Brain pericyte (primary cell): ENCODE measurements around the gene SCAF1.

ENCODE experiments used
- DNase-seq: peaks from one replicate; pipeline ENCODE4 v3.0.0-alpha.2; 2012; ENCODE audit warnings: low read depth, low spot score

The SCAF1 gene

DNA sequence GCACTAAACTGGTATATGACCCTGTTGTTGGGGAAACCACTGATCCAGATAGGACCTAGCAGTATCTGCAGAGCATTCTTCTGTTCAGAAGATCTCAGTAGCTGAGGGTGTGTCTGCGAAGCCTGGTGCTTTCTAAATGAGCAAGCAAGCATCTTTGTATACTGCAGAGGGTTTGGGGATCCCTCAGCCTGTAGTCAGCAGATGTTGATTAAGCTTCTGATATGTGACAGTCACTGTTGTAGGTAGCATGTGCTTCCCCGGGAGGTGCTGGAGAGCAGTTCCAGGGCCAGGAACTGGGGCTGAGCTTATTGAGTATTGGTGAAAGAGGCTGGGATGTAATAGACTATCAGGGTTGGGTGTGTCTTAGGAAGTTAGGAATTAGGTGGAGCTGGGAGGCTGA lies 1.5 kb downstream of the SCAF1 start:
- no peak for DNase-seq

DNA sequence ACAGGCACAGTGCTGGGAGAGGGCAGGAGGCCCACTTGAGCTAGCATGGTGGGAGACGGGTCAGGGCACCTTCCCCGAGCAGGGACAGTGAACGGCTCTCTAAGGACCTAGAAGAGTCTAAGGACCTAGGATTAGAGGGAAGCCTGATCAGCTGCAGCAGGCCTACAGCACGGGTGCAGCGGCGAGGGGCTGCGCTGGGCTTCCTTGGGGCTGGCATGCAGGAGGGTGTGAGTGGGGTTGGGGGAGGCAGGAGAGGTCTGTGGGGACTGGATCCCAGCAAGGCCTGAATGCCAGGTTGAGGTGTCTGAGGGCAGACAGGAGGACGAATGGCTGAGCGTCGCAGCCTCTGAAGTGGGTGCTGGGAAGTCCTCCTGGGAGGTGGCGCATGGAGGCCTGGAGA lies 3.6 kb downstream of the SCAF1 start:
- no peak for DNase-seq

DNA sequence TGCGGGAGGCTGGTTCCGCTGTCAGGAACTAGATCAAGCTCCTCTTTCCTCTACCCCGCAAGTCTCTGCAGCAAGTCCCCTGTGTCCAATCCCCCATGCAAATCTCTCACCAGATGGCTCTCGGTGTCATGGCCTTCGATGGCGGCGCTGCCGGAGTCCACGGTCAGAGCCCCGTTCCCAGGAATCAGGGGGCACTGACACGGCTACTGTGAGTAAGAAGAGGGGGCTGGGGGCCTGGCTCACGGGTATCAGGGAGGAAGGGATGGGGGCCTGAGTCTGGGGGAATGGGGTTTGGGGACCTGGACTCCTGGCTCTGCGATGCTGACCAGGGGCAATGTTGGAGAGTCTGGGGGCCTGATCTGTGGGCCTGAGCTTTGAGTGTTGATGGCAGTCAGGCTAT lies 4.0 kb downstream of the SCAF1 start:
- DNase-seq = no peak

DNA sequence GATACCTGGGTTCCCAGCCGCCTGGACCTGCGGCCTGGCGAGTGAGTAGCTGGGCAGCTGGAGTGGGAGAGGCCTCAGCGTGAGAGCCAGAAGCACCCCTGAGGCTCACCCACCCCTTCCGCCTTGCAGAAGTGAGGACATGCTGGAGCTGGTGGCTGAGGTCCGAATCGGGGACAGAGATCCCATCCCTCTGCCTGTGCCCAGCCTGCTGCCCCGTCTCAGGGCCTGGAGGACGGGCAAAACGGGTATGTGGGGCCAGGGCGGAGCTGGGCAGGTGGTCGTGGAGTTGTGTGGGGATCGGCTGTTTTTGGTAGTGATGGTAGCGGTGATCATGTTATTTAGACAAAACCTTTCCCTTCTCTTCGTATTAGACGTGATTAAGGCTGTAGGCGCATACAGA lies 4.6 kb downstream of the SCAF1 start:
- no peak for DNase-seq

DNA sequence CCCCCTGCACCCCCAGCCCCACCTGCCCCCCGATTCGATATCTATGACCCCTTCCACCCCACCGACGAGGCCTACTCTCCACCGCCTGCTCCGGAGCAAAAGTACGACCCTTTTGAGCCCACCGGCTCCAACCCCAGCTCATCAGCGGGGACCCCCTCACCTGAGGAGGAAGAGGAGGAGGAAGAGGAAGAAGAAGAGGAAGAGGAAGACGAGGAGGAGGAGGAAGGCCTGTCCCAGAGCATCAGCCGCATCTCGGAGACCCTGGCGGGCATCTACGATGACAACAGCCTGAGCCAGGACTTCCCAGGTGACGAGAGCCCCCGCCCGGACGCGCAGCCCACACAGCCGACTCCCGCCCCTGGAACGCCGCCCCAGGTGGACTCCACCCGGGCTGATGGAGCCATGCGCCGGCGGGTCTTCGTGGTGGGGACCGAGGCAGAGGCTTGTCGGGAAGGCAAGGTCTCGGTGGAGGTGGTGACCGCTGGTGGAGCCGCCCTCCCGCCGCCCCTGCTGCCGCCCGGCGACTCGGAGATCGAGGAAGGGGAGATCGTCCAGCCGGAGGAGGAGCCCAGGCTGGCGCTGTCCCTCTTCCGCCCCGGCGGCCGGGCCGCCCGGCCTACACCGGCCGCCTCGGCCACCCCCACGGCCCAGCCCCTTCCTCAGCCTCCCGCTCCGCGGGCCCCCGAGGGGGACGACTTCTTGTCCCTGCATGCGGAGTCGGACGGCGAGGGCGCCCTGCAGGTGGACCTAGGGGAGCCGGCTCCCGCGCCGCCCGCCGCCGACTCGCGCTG lies 9.2 kb downstream of the SCAF1 start:
- no peak for DNase-seq

DNA sequence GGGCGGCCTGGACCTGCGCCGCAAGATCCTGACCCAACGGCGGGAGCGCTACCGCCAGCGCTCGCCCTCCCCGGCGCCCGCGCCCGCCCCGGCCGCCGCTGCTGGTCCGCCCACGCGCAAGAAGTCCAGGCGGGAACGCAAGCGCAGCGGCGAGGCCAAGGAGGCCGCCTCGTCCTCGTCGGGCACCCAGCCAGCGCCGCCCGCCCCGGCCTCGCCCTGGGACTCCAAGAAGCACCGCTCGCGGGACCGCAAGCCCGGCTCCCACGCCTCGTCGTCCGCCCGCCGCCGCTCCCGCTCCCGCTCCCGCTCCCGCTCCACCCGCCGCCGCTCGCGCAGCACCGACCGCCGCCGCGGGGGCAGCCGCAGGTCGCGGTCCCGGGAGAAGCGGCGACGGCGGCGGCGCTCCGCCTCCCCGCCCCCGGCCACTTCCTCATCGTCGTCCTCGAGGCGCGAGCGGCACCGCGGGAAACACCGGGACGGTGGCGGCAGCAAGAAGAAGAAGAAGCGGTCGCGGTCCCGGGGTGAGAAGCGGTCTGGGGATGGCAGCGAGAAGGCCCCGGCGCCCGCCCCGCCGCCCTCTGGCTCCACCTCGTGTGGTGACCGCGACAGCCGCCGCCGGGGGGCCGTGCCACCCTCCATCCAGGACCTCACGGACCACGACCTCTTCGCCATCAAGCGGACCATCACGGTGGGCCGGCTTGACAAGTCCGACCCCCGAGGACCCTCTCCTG lies 10.0 kb downstream of the SCAF1 start:
- no peak for DNase-seq

DNA sequence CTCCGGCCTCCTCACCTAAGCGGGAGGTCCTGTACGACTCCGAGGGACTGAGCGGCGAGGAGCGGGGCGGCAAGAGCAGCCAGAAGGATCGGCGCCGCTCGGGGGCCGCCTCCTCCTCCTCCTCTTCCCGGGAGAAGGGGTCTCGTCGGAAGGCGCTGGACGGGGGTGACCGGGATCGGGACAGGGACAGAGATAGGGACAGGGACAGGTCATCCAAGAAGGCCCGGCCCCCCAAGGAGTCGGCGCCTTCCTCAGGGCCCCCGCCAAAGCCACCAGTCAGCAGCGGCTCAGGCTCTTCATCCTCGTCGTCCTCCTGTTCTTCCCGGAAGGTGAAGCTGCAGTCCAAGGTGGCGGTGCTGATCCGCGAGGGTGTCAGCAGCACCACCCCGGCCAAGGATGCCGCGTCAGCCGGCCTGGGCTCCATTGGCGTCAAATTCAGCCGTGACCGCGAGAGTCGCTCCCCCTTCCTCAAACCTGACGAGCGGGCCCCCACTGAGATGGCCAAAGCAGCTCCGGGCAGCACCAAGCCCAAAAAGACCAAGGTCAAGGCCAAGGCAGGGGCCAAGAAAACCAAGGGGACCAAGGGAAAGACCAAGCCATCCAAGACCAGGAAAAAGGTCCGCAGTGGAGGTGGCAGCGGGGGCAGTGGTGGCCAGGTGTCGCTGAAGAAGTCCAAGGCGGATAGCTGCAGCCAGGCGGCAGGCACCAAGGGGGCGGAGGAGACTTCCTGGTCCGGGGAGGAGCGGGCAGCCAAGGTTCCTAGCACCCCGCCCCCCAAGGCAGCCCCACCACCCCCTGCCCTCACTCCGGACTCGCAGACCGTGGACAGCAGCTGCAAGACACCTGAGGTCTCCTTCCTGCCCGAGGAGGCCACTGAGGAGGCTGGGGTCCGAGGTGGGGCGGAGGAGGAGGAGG lies 10.8 kb downstream of the SCAF1 start:
- no peak for DNase-seq

DNA sequence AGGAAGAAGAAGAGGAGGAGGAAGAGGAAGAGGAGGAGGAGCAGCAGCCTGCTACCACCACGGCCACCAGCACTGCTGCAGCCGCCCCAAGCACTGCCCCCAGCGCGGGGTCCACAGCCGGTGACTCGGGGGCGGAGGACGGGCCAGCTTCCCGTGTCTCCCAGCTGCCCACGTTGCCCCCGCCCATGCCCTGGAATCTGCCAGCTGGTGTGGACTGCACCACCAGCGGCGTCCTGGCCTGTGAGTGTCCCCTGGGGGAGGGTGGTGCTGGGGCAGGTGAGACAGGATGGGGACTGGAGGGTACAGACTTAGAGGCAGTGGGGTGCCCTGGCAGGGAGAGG lies 11.4 kb downstream of the SCAF1 start:
- DNase-seq = no peak

DNA sequence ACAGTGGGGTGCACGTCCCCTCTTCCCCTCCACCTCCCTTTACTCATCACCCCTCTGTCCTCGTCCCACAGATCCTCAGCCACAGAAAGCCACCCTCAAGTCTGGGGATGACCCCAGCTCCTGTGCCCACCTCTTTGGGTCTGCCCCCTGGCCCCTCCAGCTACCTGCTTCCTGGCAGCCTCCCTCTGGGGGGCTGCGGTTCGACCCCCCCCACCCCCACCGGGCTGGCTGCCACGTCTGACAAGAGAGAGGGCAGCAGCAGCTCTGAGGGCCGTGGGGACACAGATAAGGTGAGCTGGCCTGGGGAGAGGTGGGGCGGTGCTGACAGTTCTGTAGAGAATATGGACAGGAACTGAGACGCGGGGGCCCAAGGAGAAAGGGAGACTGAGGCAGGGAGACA lies 12.6 kb downstream of the SCAF1 start:
- DNase-seq = no peak

DNA sequence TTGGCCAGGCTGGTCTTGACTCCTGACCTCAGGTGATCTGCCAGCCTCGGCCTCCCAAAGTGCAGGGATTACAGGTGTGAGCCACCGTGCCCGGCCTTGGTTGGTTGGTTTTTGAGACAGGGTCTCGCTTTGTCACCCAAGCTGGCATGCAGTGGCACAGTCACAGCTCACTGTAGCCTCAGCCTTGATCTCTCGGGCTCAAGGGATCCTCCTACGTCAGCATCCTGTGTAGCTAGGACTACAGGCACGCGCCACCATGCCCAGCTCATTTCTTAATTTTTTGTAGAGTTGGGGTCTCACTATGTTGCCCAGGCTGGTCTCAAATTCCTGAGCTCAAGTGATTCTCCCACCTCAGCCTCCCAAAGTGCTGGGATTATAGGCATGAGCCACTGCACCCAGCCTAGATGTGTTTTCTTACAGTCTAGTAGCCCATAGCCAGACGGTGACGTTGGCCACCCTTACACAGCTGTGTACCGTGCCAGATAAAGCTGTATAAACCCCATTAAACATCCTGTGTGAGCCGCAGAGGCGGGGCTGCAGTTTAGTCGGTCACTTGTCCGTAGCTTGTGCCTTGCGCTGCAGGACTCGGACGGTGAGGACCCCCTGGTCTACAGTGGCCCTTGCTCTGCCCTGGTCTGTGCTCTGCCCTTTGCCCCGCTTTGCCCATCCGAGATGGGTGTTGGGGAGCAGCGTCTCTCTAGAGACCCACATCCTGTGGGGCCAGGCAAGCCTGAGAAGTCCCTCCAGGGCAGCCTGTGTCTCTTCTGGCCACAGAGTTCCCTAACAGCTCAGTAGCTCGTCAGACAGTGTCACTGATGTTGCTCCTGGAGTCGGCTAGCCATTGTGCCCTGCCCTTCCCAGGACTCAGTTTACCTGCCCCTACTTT lies 13.8 kb downstream of the SCAF1 start:
- DNase-seq = no peak

DNA sequence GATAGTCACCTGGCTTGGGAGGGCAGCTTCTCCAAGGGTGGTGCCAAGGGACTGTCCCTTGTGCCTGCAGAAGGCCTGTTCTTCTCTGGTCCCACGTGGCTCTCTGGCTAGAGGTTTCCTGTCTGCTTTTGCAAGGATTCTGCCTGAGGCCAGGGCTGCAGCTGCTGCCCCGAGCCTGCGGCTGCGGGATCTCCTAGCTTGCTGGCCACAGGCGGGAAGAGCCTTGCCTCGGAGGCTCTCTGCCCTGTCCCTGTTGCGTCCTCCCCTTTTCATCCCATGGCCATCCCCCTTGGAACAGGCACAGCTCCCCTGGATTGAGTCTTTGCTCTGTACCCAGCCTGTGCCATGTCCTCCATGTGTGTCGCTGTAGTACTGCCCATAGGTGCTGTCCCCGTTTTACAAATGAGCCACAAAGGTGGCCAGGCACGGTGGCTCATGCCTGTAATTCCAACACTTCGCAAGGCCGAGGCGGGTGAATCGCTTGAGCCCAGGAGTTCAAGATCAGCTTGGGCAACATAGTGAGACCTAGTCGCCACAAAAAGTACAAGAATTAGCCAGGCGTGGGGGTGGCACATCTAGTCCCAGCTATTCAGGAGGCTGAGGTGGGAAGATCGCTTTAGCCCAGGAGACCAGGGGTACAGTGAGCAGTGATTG lies 14.6 kb downstream of the SCAF1 start:
- no peak for DNase-seq

DNA sequence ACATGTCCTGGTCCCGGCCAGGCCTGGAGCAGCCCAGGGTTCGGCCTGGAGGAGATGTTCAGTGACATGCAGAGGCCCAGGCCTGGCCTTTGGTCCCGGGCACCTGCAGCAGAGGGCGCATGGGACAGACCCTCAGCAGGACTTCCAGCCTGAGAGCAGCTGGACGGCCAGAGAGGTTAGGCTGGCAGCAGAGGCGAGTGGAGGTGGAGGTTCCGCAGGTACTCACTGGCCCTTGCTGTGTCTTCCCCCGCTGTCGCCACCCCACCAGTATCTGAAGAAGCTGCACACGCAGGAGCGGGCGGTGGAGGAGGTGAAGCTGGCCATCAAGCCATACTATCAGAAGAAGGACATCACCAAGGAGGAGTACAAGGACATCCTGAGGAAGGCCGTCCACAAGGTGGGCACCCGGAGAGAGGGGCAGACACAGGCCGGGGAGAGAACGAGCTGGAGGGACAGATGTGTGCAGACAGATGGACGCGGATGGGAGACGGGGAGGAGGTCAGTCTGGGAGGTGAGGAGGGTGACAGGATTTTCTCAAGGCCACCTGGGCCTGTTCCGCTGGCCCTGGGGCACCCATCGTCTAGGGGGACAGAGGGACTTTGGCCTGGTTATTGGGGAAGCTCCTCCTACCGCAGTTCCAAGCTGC lies 15.6 kb downstream of the SCAF1 start:
- no peak for DNase-seq

DNA sequence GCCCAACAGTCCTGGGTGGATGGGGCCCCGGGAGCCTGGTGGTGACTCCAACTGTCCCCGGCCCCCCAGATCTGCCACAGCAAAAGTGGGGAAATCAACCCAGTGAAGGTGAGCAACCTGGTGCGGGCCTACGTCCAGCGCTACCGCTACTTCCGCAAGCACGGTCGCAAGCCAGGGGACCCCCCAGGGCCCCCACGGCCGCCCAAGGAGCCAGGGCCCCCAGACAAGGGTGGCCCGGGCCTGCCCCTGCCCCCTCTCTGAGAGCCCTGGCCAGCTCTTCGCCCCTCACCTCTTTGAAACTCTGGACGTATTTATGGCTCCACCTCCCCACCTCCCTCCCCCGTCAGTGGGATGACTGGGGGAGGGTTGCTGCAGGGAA lies 16.1 kb downstream of the SCAF1 start:
- no peak for DNase-seq

DNA sequence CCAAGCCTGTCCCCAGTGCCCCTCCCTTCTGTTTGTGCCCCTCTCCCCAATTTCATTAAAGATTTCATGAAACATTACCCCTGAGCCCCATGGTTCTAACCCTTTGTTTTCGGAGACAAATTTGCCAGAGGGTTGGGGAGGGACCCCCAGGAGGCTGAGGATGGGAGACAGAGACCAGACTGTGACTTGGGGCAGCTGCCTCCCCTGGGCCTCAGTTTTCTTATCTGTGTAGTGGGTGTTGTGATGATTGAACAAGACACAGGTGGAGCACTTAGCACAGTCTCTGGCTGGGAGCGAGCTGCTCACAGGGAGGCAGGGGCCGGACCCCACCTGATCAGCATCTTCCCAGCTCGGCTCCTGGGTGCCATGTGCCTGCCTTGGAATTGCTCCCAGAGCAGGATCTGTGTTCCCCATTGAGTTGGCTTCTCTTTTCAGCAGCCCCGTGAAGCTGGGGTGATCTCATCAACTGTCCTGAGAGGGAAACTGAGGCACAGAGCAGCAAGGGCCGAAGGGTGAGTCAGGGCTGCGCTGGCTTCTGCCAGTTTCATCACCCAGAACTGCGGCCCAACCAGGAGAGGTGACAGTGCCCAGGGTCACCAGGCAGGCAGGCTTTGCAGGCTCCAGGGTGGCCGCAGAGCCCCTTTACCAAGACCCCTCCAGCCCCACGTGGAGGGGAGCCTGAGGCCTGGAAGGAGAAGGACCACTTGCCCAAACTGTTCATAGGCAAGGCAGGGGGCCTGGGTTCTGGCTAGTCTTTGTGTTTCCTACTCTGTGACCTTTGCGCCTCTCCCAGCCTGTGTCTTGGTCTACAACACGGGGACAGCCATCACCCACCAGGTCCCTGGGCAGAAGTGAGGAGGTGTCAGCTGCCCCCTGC lies 16.8 kb downstream of the SCAF1 start:
- no peak for DNase-seq

DNA sequence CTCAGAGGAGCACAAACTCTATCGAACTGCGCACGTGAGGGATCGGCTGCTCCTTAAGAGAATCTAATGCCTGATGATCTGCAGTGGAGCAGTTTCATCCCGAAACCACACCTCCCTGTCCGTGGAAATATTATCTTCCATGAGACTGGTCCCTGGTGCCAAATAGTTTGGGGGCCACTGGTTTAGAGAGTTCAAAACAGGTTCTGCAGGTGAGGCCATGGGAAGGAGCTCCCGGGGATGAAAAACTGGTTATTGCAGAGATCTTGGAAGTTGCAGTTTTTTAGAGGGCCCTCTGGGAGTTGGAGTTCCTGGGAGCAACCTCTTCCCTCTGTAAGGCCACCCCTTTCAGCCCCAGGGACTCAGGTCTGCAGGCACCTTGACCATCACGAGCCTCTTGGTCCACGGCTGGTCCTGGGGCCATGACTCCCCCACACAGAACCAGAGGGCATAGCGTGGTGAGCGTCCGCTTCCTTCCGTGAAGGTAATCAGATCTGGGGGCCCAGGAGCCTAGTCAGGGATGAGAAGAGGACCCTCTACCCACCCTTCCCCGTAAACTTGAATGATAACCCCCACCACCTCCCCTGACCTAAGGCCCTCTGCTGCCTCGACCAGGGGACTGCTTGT lies 18.4 kb downstream of the SCAF1 start:
- no peak for DNase-seq

DNA sequence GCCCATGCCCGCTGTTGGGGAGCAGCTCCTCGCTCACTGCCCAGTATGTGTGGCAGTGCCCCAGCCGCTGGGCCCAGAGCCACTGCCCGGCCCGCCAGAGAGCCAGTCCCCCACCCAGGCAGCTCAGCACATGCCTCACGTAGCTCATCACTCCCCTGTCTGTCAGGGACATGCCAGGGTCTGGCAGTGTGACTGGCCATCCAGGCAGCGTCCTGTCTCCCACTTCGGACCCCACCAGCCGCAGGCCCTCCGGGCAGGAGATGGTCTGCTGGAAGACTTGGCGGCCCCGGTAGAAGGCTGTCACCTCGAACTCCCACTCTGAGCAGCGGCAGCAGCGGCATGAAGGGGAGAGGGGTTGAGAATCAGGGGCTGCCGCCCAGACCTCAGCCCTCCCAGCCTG lies 20.0 kb downstream of the SCAF1 start:
- DNase-seq = no peak

DNA sequence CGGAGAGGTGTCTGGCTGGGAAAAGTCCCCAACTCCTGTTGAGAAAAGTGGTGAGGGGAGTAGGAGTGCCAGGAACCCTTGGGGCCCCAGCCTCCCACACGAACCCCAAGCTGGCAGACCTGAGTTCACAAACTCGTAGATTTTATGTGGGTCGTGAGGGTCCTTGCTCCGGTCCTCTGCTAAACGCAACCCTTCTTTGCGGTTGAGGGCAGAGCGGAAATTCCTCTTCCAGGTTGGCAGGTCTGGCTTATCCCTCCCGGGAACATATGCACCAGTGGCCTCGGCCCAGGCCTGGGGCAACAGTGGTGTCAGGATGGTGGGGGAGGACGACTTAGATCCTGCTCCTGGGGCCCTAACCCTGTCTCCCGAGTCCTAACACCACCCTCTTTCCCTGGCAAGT lies 21.2 kb downstream of the SCAF1 start:
- no peak for DNase-seq

DNA sequence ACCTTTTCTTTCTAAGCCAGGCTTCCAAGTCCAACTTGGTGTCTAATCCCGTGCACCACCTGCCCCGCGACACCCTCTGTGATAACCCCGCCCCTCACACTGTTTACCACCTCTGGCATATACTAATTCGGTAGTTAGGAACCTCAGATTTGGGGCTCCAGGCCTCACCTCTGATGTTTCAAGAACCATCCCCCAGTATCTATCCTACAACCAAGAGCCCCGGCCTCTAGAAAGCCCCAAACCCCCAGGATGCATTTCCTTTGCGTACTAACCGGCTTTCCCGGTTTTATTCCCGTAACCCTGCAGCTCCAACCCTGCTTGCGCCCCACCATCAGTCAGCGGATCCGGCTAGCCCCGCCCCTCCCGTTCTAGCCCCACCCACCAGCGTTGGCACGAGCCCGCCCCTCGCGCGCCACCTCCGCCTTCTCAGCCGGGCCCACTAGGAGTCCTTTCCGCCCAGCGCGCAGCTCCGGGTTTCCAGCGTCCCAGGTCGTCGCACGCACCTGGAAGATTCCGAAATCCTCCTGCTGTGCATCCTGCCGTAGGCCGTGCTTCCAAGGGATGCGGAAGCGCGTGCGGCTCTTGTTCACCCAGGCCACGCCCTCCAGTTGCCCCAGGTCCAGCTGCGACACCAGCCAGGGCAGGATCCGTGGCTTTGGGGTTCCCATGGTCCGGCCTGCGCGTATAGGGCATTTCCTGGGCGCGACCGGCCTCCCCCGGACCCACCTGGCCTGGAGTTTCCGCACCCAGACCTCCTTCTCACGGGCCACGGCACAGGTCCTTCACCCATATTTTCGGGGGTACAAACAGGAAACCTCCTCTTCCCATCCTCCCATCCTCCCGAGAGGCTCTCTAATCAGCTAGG lies 22.4 kb downstream of the SCAF1 start:
- no peak for DNase-seq
